OCI-LY1 (cell line): ENCODE data around the gene TMEM200B.

Experiments used
- EZH2 ChIP-seq: fragments of 200-600 bp; sonication (generic), shearing (Covaris generic); IDR thresholded peaks from 2 replicates; pipeline ENCODE4 v1.8.0; 2017; ENCODE audit warnings: borderline replicate concordance, mixed run types, mild to moderate bottlenecking, antibody characterized with exemption, low read length, moderate library complexity, mixed read lengths
- TF ChIP-seq, protein P1 (sequence below): fragments of 200-600 bp; sonication (generic), shearing (Covaris generic); IDR thresholded peaks from 2 replicates; pipeline ENCODE4 v1.5.1; 2017; ENCODE audit warnings: mild to moderate bottlenecking, antibody characterized with exemption, low read length, moderate library complexity, mixed read lengths

DNA sequence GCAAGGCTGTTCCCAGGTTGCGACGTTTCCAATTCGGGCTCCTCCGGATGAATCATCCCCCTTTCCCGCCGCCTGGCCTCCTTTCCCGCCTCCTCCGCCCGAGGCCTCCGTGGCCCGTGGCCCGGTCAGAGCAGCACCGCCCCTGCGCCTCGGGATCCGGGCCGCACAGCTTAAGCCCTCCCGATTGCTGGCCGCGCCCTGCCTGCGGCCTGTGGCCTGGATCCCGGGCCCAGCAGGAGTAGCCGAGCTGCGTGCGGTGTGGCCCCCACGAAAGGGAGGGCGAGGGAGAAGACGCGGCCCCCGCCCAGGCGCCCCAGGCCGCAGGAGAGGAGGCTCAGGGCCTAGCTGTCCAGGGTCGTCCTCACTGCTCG lies 1.0 kb downstream of the TMEM200B start:
- TF ChIP-seq EZH2, result no peak
- TF ChIP-seq, protein P1, sequence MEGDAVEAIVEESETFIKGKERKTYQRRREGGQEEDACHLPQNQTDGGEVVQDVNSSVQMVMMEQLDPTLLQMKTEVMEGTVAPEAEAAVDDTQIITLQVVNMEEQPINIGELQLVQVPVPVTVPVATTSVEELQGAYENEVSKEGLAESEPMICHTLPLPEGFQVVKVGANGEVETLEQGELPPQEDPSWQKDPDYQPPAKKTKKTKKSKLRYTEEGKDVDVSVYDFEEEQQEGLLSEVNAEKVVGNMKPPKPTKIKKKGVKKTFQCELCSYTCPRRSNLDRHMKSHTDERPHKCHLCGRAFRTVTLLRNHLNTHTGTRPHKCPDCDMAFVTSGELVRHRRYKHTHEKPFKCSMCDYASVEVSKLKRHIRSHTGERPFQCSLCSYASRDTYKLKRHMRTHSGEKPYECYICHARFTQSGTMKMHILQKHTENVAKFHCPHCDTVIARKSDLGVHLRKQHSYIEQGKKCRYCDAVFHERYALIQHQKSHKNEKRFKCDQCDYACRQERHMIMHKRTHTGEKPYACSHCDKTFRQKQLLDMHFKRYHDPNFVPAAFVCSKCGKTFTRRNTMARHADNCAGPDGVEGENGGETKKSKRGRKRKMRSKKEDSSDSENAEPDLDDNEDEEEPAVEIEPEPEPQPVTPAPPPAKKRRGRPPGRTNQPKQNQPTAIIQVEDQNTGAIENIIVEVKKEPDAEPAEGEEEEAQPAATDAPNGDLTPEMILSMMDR, result no peak
